Smooth muscle cell (in vitro differentiated cells): ENCODE results near the gene TUBA3C. TPM values are rescaled to one million over a fixed set of nuclear protein-coding genes. Genes with fewer than 3 reads are reported as not detected.

Experiments
- DNase-seq: peaks from one replicate; lab custom pipeline; 2025; ENCODE audit not compliant: unreplicated experiment; lab: John Stamatoyannopoulos, UW
- H2AFZ ChIP-seq: fragments of 200-600 bp; sonication (generic); 2 replicates; pipeline ENCODE4 v1.6.0; 2016; ENCODE audit warnings: antibody characterized with exemption, low read depth, mild to moderate bottlenecking
- H3F3A ChIP-seq: fragments of 200-600 bp; sonication (generic); 2 replicates; pipeline ENCODE4 v1.6.0; 2017; ENCODE audit warnings: antibody characterized with exemption, low read depth
- H3K27ac ChIP-seq: fragments of 200-600 bp; sonication (generic); 2 replicates; pipeline ENCODE4 v1.5.1; 2016; ENCODE audit warnings: low read depth, mild to moderate bottlenecking
- H3K27me3 ChIP-seq: fragments of 200-600 bp; sonication (generic); 2 replicates; pipeline ENCODE4 v1.6.1; 2016; ENCODE audit warnings: low read depth, mild to moderate bottlenecking
- H3K36me3 ChIP-seq: fragments of 200-600 bp; sonication (generic); 2 replicates; pipeline ENCODE4 v1.5.1; 2016; ENCODE audit warnings: low read depth
- H3K4me1 ChIP-seq: fragments of 200-600 bp; sonication (generic); 2 replicates; pipeline ENCODE4 v1.5.1; 2016; ENCODE audit warnings: low read depth
- H3K4me2 ChIP-seq: fragments of 200-600 bp; sonication (generic); 2 replicates; pipeline ENCODE4 v1.6.0; 2016; ENCODE audit warnings: mild to moderate bottlenecking
- H3K4me3 ChIP-seq: fragments of 200-600 bp; sonication (generic); 2 replicates; pipeline ENCODE4 v1.5.1; 2016; ENCODE audit warnings: mild to moderate bottlenecking
- H3K79me2 ChIP-seq: fragments of 200-600 bp; sonication (generic); 2 replicates; pipeline ENCODE4 v1.6.0; 2016; ENCODE audit warnings: low read depth, mild to moderate bottlenecking
- H3K9ac ChIP-seq: fragments of 200-600 bp; sonication (generic); 2 replicates; pipeline ENCODE4 v1.6.0; 2016; ENCODE audit warnings: low read depth
- H3K9me3 ChIP-seq: fragments of 200-600 bp; sonication (generic); replicated peaks from 2 replicates; pipeline ENCODE4 v1.5.1; 2016; ENCODE audit warnings: low read depth
- H4K20me1 ChIP-seq: fragments of 200-600 bp; sonication (generic); 2 replicates; pipeline ENCODE4 v1.6.0; 2016; ENCODE audit warnings: low read depth
- WGBS: methylation state at CpG from one replicate; pipeline ENCODE4 v1.1.7; 2016; ENCODE audit warnings: low lambda C conversion rate; 5-methylcytosine and 5-hydroxymethylcytosine counted together
- polyA plus RNA-seq: library from polyadenylated mRNA; unstranded; fragments of >200 nt; fragmentation: Nextera tagmentation; extraction: Ambion mirVana; gene quantifications from 2 replicates; pipeline ENCODE4 v1.2.1, GENCODE V29; 2016
- total RNA-seq: library from RNA; depleted of rRNA; stranded (reverse); fragments of >200 nt; gene quantifications from 2 replicates; pipeline ENCODE4 v1.2.3, GENCODE V29; 2014
- TF ChIP-seq, protein P1 (sequence below): fragments of 200-600 bp; sonication (generic); IDR thresholded peaks from 2 replicates; pipeline ENCODE4 v1.5.1; 2017; ENCODE audit warnings: borderline replicate concordance, mild to moderate bottlenecking, antibody characterized with exemption; ENCODE audit not compliant: insufficient read depth, poor library complexity, severe bottlenecking

The TUBA3C gene
- total and polyA plus RNA-seq, 2 experiments from 2014 or later: not detected

DNA sequence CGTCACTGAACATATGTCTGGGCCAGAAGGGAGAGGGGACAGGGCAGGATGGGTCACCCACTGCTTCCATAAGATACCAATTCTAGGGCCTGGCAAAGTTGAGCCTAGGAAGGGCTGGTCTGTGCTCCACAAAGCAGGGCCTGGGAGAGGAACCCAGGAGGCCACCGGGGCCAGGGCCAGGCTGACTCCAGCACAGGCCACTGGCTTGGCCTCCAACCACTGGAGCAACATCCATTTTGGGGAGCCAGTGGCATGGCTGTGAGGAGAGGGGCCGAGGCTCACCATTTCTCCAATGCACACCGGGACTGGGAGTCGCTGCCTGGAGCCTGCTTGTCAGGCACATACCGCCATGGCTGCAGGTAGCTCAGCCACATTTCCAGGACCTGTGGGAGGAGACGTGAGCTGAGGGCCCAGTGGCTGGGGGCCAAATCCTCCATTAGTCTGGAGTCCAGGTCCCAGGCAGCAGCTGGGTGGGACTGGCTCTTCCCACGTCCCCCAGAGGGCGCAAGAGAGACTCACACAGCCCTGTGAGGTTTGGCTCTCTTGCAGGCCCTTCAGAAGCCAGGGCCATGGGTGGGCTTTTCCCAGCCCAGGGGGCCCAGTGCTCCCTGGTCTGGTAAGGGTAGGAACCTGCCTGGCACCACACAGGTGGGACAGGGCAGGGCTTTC is 27.7 kb downstream of the TUBA3C start:
- H3K27ac ChIP-seq: no peak overlapping the region
- no peak overlapping the region for H3K9ac ChIP-seq
- 78% methylated on average over 9 of the region's 9 CpGs for WGBS
- no peaks in the 10 kb centered on the region for H3F3A ChIP-seq
- TF ChIP-seq, protein P1, sequence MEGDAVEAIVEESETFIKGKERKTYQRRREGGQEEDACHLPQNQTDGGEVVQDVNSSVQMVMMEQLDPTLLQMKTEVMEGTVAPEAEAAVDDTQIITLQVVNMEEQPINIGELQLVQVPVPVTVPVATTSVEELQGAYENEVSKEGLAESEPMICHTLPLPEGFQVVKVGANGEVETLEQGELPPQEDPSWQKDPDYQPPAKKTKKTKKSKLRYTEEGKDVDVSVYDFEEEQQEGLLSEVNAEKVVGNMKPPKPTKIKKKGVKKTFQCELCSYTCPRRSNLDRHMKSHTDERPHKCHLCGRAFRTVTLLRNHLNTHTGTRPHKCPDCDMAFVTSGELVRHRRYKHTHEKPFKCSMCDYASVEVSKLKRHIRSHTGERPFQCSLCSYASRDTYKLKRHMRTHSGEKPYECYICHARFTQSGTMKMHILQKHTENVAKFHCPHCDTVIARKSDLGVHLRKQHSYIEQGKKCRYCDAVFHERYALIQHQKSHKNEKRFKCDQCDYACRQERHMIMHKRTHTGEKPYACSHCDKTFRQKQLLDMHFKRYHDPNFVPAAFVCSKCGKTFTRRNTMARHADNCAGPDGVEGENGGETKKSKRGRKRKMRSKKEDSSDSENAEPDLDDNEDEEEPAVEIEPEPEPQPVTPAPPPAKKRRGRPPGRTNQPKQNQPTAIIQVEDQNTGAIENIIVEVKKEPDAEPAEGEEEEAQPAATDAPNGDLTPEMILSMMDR: no peak
- H3K36me3 ChIP-seq: no peaks in the 10 kb centered on the region
- no peak overlapping the region for H2AFZ ChIP-seq
- no peaks in the 10 kb centered on the region for H3K27me3 ChIP-seq
- H3K79me2 ChIP-seq: no peaks in the 10 kb centered on the region
- H3K4me1 ChIP-seq: no peaks in the 10 kb centered on the region
- H3K4me3 ChIP-seq: no peak overlapping the region
- H3K4me2 ChIP-seq: no peak overlapping the region
- no peaks in the 10 kb centered on the region for H4K20me1 ChIP-seq
- peaks cover 7% of the 10 kb centered on the region for H3K9me3 ChIP-seq
- DNase-seq: no peak

DNA sequence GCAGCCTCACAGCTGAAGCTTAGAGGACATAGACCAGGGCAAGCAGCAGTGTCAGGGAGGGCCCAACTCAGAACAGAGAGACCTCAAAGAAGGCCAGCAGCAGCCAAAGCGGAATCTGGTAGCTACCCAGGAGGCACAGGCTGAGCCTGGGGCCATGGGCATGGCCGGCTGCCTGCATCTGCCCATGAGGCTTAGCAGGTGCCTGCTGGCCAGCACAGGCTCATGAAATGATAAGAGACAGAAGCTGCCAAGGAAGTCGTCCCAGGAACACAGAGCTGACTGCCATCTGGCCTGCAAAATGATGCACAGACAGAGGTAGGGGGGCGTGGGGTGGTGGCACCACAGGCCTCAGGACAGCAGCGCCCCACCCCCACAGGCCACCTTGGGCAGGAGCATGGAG is 29.2 kb downstream of the TUBA3C start:
- DNase-seq: no peak

DNA sequence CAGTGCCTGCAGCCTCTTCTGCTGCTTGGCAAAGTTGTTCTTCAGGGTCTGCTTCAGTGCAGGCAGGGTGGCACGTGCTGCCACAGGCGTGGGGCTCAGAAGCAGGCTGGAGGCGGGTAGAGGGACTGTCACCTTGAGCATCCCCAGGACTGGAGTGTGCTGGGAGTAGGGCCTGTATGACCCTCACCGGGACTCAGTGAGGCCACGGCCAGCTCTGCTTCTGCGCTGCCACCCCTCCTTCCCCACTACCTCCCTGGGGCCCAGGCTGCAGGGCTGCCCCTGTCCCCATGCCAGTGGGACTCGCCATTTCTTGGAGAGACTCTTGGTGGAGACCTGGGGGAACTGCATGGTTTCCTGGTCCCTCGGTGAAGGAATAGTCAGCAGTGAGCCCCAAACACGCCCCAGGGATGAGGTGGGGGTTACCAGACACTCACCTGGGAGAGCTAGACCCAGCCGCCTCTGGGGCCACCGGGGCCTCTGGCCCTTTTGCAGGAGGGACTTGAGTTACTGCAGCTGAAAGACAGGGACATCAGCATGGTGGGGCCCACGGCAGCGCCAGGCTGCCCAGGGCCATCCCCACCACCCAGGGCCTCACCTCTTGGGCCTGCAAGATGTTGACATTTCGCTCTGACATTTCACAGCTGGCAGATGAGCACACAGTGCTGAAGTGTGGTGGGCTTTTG is 29.9 kb downstream of the TUBA3C start:
- Histone ChIP-seq H3K27me3 (no peaks in the 10 kb centered on the region), H3K9ac (no peak overlapping the region), H2AFZ (no peak overlapping the region), H3K9me3 (peaks cover 11% of the 10 kb centered on the region), H3K36me3 (no peaks in the 10 kb centered on the region), H3K79me2 (no peaks in the 10 kb centered on the region), H3K4me1 (no peaks in the 10 kb centered on the region), H4K20me1 (no peaks in the 10 kb centered on the region), H3K4me3 (no peak overlapping the region), H3K27ac (no peak overlapping the region), H3K4me2 (no peak overlapping the region), H3F3A (no peaks in the 10 kb centered on the region)
- DNase-seq: no peak
- TF ChIP-seq, protein P1: no peak
- 77% methylated on average over 14 of the region's 14 CpGs for WGBS

More for the DNA sequence above, 29.2 kb downstream of the TUBA3C start:
- H3K79me2 ChIP-seq: no peaks in the 10 kb centered on the region
- no peaks in the 10 kb centered on the region for H3F3A ChIP-seq
- no peak overlapping the region for H3K9ac ChIP-seq
- no peaks in the 10 kb centered on the region for H4K20me1 ChIP-seq
- no peak overlapping the region for H3K27ac ChIP-seq
- H3K4me3 ChIP-seq: no peak overlapping the region
- H2AFZ ChIP-seq: no peak overlapping the region
- TF ChIP-seq, protein P1: no peak
- H3K36me3 ChIP-seq: no peaks in the 10 kb centered on the region
- H3K4me1 ChIP-seq: no peaks in the 10 kb centered on the region
- WGBS: 61% methylated on average over 5 of the region's 5 CpGs
- H3K4me2 ChIP-seq: no peak overlapping the region
- no peaks in the 10 kb centered on the region for H3K27me3 ChIP-seq
- H3K9me3 ChIP-seq: peaks cover 8% of the 10 kb centered on the region
